PC-9 (cell line): ENCODE data around the gene NARF. TPM values are rescaled to one million over a fixed set of nuclear protein-coding genes. Genes with fewer than 3 reads are reported as not detected.

Source experiments
- BruUV-seq: library from RNA; stranded (reverse); fragments of 400-500 nt; replicated peaks from 2 replicates; lab custom pipeline; 2021; lab: Mats Ljungman, UMichigan
- CTCF ChIA-PET: fragments of 300-600 bp; sonication (Branson Sonifier 250); formaldehyde crosslinking; loops from one replicate; lab custom pipeline; 2022; ENCODE audit warnings: antibody characterized with exemption; lab: Charles Lee
- POLR2A ChIA-PET: fragments of 300-600 bp; sonication (Branson Sonifier 250); formaldehyde crosslinking; loops from one replicate; lab custom pipeline; 2022; ENCODE audit warnings: antibody characterized with exemption; ENCODE audit not compliant: unreplicated experiment; lab: Charles Lee
- DNase-seq, 2 experiments: peaks; one replicate each; pipeline versions ENCODE4 v3.0.0 to v3.0.0-alpha.2; 2015 to 2022; ENCODE audit warnings: mixed read lengths in 1 of 2
- H2AFZ ChIP-seq: fragments of 200-600 bp; sonication (generic); 2 replicates; pipeline ENCODE4 v1.8.1; 2017; ENCODE audit warnings: antibody characterized with exemption
- H3F3A ChIP-seq: fragments of 200-600 bp; sonication (generic); 2 replicates; pipeline ENCODE4 v1.8.1; 2017; ENCODE audit warnings: antibody characterized with exemption, mild to moderate bottlenecking, low read depth; ENCODE audit not compliant: insufficient read depth
- H3K27ac ChIP-seq: fragments of 200-600 bp; sonication (generic); 2 replicates; pipeline ENCODE4 v1.6.1; 2016; ENCODE audit warnings: mixed run types
- H3K27me3 ChIP-seq: fragments of 200-600 bp; sonication (generic); 2 replicates; pipeline ENCODE4 v1.6.1; 2016; ENCODE audit warnings: low read depth, mixed run types; ENCODE audit not compliant: insufficient read depth
- H3K36me3 ChIP-seq: fragments of 200-600 bp; sonication (generic); 2 replicates; pipeline ENCODE4 v1.6.1; 2016; ENCODE audit warnings: low read depth, mixed run types
- H3K4me1 ChIP-seq: fragments of 200-600 bp; sonication (generic); replicated peaks from 2 replicates; pipeline ENCODE4 v1.6.1; 2016; ENCODE audit warnings: mixed run types; ENCODE audit not compliant: insufficient read depth
- H3K4me2 ChIP-seq: fragments of 200-600 bp; sonication (generic); 2 replicates; pipeline ENCODE4 v1.6.1; 2017; ENCODE audit warnings: mixed run types
- H3K4me3 ChIP-seq: fragments of 200-600 bp; sonication (generic); 2 replicates; pipeline ENCODE4 v1.6.1; 2016; ENCODE audit warnings: mixed run types
- H3K79me2 ChIP-seq: fragments of 200-600 bp; sonication (generic); 2 replicates; pipeline ENCODE4 v1.6.1; 2017; ENCODE audit warnings: low read depth, mixed run types
- H3K9me2 ChIP-seq: fragments of 200-600 bp; sonication (generic); 2 replicates; pipeline ENCODE4 v1.8.1; 2017; ENCODE audit warnings: mild to moderate bottlenecking; ENCODE audit not compliant: insufficient read depth
- H3K9me3 ChIP-seq: fragments of 200-600 bp; sonication (generic); 2 replicates; pipeline ENCODE4 v1.8.1; 2016; ENCODE audit warnings: low read depth; ENCODE audit not compliant: insufficient read depth
- H4K20me1 ChIP-seq: fragments of 200-600 bp; sonication (generic); 2 replicates; pipeline ENCODE4 v1.8.1; 2017; ENCODE audit not compliant: insufficient read depth
- CTCF ChIP-seq: fragments of 200-600 bp; sonication (generic); conservative IDR thresholded peaks from 2 replicates; pipeline ENCODE4 v1.6.1; 2017; ENCODE audit warnings: mixed run types, antibody characterized with exemption, mild to moderate bottlenecking, moderate library complexity
- EZH2 ChIP-seq: fragments of 200-600 bp; sonication (generic); IDR thresholded peaks from 2 replicates; pipeline ENCODE4 v1.8.0; 2017; ENCODE audit warnings: antibody characterized with exemption, low read depth
- intact Hi-C: fragments of 100-400 bp; cut with micrococcal nuclease; formaldehyde crosslinking; loops from one replicate; pipeline ENCODE4 v1.10.0; 2022; ENCODE audit not compliant: unreplicated experiment
- total RNA-seq: library from RNA; stranded (reverse); gene quantifications from 2 replicates; pipeline ENCODE4 v1.2.3, GENCODE V29; 2021

The NARF gene
- total RNA-seq, 1 experiment from 2014 or later: 57.2 TPM

DNA sequence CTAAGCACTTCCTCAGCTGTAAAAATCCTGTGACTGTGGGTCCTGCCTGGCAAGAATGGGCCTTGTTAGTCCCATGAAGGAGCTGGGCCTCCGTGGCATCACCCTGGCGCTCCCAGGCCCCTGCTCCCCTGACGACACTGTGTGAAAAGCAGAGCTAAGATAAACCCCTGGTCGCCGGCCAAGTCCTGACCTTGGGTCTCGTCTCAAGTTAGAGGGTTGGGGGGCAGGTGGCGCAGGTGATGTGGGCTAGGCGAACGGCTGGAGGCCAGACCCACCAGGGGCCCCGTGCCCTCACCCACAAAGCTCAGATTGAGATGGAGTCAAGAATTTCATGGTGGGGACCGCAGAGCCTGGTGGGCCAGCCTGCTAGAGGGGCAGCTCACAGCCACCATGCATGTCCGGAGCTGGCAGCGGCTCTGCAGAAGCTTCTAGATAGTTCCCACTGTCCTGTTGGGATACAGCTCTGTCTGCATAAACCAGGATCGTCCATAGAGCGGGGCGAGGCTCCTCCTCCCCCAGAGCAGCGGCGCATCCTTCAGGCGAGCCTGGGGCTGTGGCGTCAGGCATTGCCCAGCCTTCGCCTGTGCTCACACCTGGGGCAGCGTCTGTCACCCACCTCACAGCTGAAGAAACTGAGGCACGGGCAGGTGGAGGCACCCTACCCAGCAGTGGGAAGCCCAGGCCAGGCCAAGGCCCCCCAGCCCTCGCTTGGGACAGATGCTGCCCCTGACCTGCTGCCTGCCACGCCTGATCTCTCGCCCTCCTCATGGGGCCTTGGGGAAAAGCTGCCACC, 19.9 kb upstream of the NARF start:
- Histone ChIP-seq H4K20me1 (no peaks in the 10 kb centered on the region), H2AFZ (no peak overlapping the region), H3K4me1 (no peaks in the 10 kb centered on the region), H3F3A (no peaks in the 10 kb centered on the region), H3K9me2 (no peaks in the 10 kb centered on the region), H3K9me3 (no peaks in the 10 kb centered on the region), H3K36me3 (no peaks in the 10 kb centered on the region), H3K27me3 (no peaks in the 10 kb centered on the region), H3K4me3 (no peak overlapping the region), H3K27ac (no peak overlapping the region), H3K4me2 (no peak overlapping the region), H3K79me2 (no peaks in the 10 kb centered on the region)
- no peak for DNase-seq
- TF ChIP-seq CTCF: no peak
- TF ChIP-seq EZH2: no peak
- POLR2A ChIA-PET: no interaction called here
- no TSS peak for BruUV-seq
- intact Hi-C loops: no loop called here
- CTCF ChIA-PET: interaction anchor here (0.6 kb wide), 1 partner anchor 150 kb away, joined by 7 read pairs; no protein-coding TSS in a partner anchor

DNA sequence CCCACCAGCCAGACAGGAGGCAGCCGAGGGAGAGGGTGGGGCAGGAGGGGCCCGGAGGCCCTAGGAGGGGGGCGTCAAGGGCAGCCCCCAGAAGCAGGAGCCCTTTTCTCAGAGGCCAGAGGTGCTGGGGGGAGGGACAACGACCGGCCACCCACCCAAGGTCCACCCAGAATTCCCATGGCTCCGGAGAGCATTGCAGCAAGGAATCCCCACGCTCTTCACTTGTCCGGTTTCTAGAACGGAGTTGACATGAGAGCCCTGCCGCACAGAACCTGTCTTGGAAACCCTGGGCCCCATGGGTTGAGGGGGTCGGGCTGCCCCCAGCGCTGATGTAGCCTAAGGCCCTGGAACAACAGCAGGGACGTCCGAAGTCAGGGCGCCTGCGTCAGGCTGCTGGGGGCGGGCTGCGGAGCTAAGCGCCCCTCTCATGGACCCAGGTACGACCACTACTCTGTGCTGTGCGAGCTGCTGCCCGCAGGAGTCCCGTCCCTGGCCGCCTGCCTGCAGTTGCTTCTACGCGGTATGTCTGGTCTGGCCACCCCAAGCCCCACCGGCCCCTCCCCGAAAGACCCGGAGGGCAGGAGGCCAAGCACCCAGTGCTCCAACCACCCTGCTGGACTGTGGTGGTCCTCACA, 19.2 kb upstream of the NARF start:
- H2AFZ ChIP-seq: no peak overlapping the region
- POLR2A ChIA-PET: no interaction called here
- H3K36me3 ChIP-seq: no peaks in the 10 kb centered on the region
- no peaks in the 10 kb centered on the region for H3K9me2 ChIP-seq
- H4K20me1 ChIP-seq: no peaks in the 10 kb centered on the region
- no peak overlapping the region for H3K27ac ChIP-seq
- H3F3A ChIP-seq: no peaks in the 10 kb centered on the region
- no peaks in the 10 kb centered on the region for H3K27me3 ChIP-seq
- H3K9me3 ChIP-seq: no peaks in the 10 kb centered on the region
- no peak for DNase-seq
- CTCF ChIA-PET: no interaction called here
- H3K4me1 ChIP-seq: no peaks in the 10 kb centered on the region
- no peak overlapping the region for H3K4me2 ChIP-seq
- TF ChIP-seq CTCF: no peak
- TF ChIP-seq EZH2: no peak
- no TSS peak for BruUV-seq
- H3K4me3 ChIP-seq: no peak overlapping the region
- H3K79me2 ChIP-seq: no peaks in the 10 kb centered on the region
- intact Hi-C loops: no loop called here

DNA sequence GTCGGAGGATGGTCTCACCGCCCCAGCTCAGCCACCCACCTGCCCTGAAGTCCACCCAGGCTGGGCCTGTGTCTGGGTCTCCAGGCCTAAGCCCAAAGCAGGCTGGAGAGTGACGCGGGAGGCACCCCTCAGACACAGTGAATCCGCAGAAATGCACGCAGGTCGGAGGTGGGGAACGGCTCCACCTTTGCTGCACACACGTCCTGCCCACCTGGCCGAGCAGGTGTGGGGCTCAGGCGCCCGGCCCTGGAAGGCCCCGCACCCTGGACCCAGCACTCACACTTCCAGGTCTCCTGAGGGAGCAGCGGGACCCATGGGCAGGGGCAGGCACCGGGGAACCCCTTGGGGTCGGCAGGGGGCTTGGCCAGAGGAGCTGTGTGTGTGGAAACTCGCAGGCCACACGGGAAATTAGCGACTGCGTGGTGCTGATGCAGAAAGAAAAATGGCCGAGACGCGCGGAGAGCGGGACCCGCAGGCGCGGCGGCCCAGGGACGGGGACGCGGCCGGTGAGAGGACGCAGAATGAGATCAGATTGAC, 18.6 kb upstream of the NARF start:
- CTCF ChIA-PET: no interaction called here
- no peaks in the 10 kb centered on the region for H3F3A ChIP-seq
- no peaks in the 10 kb centered on the region for H3K27me3 ChIP-seq
- intact Hi-C loops: no loop called here
- H3K4me1 ChIP-seq: no peaks in the 10 kb centered on the region
- no peaks in the 10 kb centered on the region for H3K79me2 ChIP-seq
- no peaks in the 10 kb centered on the region for H3K9me3 ChIP-seq
- no peaks in the 10 kb centered on the region for H3K9me2 ChIP-seq
- POLR2A ChIA-PET: no interaction called here
- no TSS peak for BruUV-seq
- no peak for TF ChIP-seq CTCF
- no peak for TF ChIP-seq EZH2
- no peak overlapping the region for H2AFZ ChIP-seq
- no peak overlapping the region for H3K4me2 ChIP-seq
- H4K20me1 ChIP-seq: no peaks in the 10 kb centered on the region
- no peak for DNase-seq
- H3K4me3 ChIP-seq: no peak overlapping the region
- H3K36me3 ChIP-seq: no peaks in the 10 kb centered on the region
- H3K27ac ChIP-seq: no peak overlapping the region
